GM13977 (cell line): ENCODE results near the gene SNAP91.

Experiments used
- DNase-seq: peaks from one replicate; pipeline ENCODE4 v3.0.0; 2012; ENCODE audit warnings: low spot score
- CTCF ChIP-seq: IDR thresholded peaks from 2 replicates; pipeline ENCODE4 v1.5.1; 2012; ENCODE audit warnings: mild to moderate bottlenecking, control low read depth; ENCODE audit not compliant: insufficient read depth; ENCODE audit errors: extremely low read depth, missing control alignments
- in situ Hi-C: fragments of 300-500 bp; cut with MboI; formaldehyde crosslinking; loops from one replicate; pipeline ENCODE4 v1.12.0; 2022; ENCODE audit warnings: low sequenced_read_pairs, low pct_unique_long_range_greater_than_20kb, mixed read lengths, inconsistent platforms; ENCODE audit not compliant: unreplicated experiment

SNAP91 gene

GRCh38 chr6:83609248-83609647, 99.7 kb downstream of the SNAP91 start:
- DNase-seq, result no peak
- in situ Hi-C loops, result no loop called here
- no peak for TF ChIP-seq CTCF

- no peak for TF ChIP-seq CTCF
- DNase-seq, result no peak
- in situ Hi-C loops, result no loop called here
Measured at GRCh38 chr6:83605517-83605916, 103.4 kb downstream of the SNAP91 start.

GRCh38 chr6:83603551-83603950, 105.3 kb downstream of the SNAP91 start:
- TF ChIP-seq CTCF, result no peak
- in situ Hi-C loops, result no loop called here
- no peak for DNase-seq

- no peak for DNase-seq
- TF ChIP-seq CTCF, result no peak
- in situ Hi-C loops, result no loop called here
Measured at GRCh38 chr6:83601119-83601518, 107.8 kb downstream of the SNAP91 start.

- no peak for TF ChIP-seq CTCF
- in situ Hi-C loops, result no loop called here
- DNase-seq, result no peak
Measured at GRCh38 chr6:83600459-83600858, 108.4 kb downstream of the SNAP91 start.

- no peak for DNase-seq
- no peak for TF ChIP-seq CTCF
- in situ Hi-C loops, result no loop called here
Measured at GRCh38 chr6:83597511-83597910, 111.4 kb downstream of the SNAP91 start.

- in situ Hi-C loops, result no loop called here
- no peak for DNase-seq
- TF ChIP-seq CTCF, result no peak
Measured at GRCh38 chr6:83597051-83597450, 111.8 kb downstream of the SNAP91 start.
